SHP77 treated with DMSO at 0.1 percent for 48 hours (cell line): ENCODE data around the gene XAB2.
"Not testable (repeated sequence)": the region's sequence is repeated elsewhere in the genome, so short reads cannot be mapped to it uniquely, and the experiment has no call there.

Experiments
- DNase-seq: peaks from one replicate; lab custom pipeline; 2025; lab: John Stamatoyannopoulos, UW

XAB2 gene

DNA sequence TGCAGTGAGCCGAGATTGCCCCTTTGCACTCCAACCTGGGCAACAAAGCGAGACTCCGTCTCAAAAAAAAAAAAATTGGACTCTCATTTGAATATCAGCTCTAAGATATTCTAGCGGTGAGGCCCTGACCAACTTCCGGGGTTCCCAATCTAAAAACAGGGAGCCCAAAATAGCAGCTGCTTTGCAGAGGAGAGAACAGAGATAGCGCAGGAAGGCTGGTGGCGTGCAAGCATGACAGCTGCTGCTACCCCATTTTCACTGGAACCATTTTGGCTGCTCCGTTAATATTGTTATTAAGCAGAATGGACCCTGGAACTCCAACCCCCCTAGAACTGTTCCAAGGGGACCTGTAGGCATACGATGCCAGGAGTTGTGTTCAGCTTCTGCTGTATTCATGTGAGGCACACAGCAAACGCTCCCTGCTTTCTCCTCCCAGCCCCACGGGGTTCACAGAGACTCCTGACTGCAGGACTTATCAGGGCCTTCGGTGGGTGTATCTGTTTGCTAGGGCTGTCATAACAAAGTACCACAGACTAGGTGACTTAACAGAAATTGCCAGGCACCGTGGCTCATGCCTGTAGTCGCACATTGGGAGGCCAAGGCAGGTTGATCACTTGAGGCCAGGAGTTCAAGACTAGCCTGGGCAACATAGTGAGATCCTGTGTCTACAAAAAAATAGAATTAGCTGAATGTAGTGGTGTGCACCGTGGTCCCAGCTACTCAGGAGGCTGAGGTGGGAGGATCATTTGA is 19.1 kb upstream of the XAB2 start:
- no peak for DNase-seq

- DNase-seq, result no peak
These were observed 17.8 kb upstream of the XAB2 start for GRCh38 chr19:7647156-7647555.

DNA sequence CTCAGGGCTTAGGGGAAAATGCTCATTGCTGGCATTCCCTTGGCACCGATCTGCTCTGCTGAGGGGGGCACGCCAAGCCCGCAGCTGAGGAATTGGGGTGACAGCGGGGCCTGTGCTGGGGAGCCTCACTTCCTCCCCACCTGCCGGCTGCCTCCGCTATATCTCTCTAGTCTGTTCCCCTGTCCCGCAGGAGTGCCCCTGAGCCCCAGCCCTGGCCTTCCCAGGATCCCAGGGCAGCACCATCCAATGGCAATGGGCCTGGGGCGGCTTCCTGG is 17.0 kb upstream of the XAB2 start:
- DNase-seq, result no peak

GRCh38 chr19:7645656-7646425 is 16.5 kb upstream of the XAB2 start:
- no peak for DNase-seq

DNA sequence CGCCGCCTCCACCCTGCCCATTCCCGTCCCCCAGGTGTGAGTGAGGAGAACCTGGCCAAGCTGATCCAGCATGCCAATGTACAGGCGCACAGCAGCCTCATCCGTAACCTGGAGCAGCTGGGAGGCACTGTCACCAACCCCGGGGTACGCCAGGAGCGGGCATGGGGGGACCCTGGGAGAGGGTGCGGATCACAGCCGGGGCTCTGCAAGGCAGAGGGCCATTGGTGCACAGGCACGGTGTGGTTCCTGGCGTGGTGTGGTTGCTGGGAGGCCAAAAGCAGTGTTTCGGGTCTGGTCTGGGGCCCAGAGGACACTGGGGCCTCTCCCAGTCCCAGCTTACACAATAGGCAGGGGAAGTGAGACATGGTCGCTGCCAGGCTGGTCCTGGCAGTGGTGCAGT is 15.8 kb upstream of the XAB2 start:
- DNase-seq, result no peak

GRCh38 chr19:7644550-7644877 is 15.2 kb upstream of the XAB2 start:
- DNase-seq, result no peak

- DNase-seq, result not testable (repeated sequence)
These were observed 14.5 kb upstream of the XAB2 start for GRCh38 chr19:7643629-7644549.

- DNase-seq, result no peak
These were observed 13.7 kb upstream of the XAB2 start for GRCh38 chr19:7643031-7643415.

DNA sequence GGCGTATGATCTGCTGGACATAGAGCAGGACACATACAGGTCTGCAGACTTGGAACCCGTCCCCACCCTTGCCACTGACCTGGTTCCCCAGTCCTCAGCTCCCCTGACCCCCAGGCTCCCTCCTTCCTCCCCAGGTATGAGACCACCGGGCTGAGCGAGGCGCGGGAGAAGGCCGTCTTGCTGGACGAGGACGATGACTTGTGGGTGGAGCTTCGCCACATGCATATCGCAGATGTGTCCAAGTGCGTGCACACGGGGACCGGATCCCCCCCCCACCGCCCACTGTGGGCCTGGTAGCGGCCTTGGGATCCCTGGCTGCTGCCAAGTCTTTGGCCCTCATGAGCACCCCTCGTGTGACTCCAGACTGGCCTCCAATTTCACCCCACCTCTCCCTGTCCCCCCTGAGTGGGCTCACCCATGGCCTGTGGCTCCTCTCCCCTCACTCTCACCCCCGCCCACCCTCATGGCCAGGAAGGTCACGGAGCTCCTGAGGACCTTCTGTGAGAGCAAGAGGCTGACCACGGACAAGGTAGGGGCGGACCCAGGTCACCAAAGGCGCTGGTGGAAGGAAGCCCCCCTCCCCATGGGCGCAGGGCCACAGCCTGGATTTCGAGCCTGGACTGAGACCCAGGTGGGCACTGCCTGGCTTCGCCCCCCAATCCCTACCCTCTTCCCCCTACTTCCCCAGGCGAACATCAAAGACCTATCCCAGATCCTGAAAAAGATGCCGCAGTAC is 13.1 kb upstream of the XAB2 start:
- no peak for DNase-seq

DNA sequence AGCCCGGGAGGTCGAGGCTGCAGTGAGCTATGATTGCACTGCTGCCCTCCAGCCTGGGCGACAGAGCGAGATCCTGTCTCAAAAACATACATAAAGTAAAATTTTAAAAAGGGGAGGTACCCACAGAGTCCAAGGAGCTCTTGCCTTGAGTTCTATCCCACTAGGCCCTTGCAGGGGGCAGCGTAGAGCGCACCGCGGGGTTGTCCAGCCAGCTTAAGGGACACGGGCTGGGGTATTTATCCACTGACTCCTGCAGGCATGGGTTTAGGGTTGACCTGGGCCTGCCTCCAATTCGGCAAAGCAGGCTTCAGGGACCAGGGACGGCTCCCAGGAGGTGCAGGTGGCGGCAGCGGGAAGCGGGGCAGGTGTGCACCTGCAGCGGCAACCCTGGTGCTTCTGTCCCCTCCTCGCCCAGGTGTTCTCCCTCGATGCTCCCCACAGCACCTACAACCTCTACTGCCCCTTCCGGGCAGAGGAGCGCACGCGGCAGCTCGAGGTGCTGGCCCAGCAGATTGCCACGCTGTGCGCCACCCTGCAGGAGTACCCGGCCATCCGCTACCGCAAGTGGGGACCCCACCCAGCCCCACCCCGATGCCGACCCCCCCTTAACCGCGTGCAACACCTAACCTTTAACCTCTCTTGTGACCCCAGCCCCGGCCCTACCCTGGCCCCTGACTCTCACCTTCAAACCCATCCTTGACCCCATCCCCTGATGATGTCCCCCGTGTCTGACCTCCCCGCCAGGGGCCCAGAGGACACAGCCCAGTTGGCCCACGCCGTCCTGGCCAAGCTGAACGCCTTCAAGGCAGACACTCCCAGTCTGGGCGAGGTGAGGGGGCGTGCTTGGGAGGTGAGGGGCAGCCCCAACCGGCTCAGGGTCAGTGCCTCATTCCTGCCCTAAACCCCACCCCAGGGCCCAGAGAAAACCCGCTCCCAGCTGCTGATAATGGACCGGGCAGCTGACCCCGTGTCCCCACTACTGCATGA is 12.2 kb upstream of the XAB2 start:
- no peak for DNase-seq

DNA sequence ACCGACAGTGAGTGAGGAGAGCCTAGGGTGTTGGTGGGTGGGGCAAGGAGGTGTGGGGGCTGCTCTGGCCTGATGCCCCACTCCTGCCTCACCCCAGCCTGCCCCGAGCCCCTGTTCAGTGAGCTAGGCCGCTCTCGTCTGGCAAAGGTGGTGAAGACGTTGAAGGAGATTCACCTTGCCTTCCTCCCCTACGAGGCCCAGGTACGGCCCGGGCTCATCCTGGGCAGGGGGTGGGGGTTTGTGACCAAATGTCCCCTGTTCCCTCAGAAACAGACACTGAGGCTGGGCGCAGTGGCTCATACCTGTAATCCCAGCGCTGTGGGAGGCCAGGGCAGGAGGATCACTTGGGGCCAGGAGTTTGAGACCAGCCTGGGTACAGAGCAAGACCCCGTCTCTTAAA is 11.5 kb upstream of the XAB2 start:
- no peak for DNase-seq

DNA sequence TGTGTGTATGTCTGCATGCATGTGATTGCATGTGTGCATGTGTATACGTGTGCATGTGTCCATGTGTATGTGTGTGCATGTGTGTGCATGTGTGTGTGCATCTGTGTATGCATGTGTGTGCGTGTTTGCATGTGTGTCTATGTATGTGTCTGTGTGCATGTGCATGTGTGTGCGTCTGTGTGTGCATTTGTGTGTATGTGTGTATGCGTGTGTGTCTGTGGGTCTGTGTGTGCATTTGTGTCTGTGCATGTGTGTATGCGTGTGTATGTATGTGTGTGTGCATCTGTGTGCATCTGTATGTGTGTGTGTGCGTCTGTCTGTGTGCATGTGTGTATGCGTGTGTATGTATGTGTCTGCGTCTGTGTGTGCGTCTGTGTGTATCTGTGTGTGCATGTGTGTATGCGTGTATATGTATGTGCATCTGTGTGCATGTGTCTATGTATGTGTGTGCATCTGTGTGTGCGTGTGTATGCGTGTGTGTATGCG is 10.6 kb upstream of the XAB2 start:
- no peak for DNase-seq

DNA sequence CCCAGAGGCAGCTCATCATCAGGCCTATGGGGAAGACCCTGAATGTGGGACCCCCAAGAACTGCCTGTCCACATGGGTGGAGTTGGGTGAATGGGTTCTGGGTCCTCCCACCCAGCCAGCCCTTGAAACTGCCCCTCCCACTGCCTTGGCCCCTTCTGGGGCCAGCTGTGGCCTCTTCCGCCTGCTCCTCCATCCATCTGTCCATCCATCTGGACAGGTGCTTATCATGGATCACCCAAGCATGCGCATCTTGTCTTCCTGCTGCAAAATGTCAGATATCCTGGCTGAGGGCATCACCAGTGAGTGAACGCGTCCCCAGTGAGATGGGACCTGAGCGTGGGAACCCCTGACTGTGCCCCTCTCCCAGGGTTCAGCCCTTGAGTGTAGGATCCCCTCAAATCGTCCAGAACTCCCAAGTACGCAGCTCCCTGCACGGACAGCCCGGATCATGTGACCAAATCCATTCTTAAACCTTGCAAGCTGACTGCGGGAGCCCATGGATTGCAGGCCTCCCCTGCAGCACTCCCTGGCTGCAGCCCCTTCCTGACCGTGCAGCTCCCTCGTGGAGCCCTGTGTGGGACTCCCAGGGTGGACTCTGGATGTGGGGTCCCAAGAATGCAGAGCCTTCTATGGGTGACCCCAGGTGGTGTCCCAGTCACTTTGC is 9.6 kb upstream of the XAB2 start:
- DNase-seq, result no peak

- DNase-seq, result no peak
These were observed 8.3 kb upstream of the XAB2 start for GRCh38 chr19:7637374-7638256.

DNA sequence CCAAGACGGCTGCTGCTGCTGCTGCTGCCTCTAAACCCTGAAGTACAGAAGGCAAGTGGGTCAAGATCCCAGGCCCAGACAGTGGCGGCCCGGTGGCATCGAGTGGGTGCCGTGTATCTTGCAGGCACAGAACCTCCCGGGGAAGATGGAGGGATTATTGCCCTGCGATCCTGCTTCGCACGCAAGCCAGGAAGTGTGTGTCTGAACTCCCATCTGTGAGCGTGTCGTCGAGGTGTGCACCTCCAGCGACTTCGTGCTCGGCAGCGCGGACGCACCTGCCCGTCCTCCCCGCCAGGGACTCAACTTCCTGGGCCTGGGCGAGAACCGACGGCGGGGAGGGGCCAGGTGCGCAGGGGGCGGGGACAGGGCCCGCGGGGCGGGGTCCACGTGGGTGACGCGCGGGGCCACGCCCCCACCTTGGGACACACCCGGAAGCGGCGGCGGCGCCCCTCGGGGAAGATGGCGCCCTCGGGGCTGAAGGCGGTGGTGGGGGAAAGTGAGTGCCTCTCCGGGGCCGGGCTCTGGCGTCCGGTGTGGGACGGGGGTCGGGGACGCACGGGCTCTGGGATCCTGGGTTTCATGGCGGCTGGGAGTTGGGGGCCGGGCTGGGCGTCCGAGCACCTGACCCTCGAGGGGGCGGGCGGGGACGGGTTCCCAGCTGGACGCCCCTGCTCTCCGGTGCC is 7.5 kb upstream of the XAB2 start, which contains the start of gene STXBP2:
Gene STXBP2, plus strand, starts transcription at position 420 of the 683 bp plus-strand sequence. Its CDS starts 40 bp downstream, at position 460.
- peak; percentile 9 for DNase-seq

DNA sequence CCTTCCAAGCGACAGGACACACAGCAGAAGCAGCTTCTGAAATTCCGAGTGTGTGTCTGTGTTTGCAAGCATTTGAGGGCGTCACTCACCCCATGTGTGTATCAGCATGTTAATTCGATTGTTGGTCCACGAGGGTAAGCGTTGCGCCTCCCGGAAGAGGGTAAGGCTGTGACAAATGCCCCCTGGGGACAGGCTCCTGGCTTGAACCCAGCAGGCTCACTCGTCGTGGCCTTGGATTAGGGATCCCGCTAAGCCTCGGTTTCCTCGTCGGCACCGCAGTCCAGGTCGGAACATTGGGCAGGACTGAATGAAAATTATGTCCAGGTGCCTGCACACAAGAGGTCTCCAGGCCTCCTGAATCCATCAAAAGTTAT is 7.0 kb upstream of the XAB2 start:
- no peak for DNase-seq

DNA sequence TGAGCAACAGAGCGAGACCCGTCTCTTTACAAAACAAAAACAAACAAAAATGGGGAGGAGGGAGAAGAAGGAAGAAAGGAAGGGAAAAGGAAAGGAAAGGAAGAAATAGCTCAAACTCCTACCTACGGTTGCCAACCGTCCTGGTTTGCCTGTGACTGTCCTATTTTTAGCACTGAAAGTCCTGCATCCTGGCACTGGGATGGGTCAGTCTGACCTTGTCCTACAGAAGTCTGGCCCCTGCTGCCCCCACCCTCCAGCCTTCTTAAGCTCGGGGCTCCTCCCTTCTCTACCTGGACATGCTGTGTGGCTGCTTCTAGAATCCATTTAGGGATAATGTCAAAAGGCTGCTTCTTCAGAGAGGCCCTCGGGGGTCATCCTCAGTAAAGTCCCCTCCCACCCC is 6.3 kb upstream of the XAB2 start:
- DNase-seq, result no peak

DNA sequence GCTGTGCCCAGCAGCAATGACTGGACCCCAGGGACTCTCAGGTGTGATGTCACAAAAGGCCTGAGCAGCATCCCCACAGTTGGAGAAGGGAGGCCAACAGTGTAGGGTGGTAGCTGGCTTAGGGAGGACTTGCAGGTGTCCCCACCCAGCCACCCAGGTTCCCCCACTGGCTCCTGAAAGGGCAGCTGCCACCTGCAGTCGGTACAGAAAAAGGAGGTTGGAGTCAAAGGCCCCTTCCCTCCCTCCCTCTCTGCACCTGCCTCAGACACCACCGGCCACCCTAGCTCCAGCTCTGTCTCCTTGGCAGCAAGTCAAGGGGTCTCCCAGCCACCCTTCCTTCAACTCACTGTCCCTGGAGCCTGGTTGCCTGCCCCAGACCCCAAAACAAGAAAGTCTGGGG is 4.4 kb upstream of the XAB2 start, which contains the start of gene PCP2:
Gene PCP2, minus strand, starts transcription at position 22 of the 400 bp plus-strand sequence. CDS start 262 bp downstream, outside the sequence.
- DNase-seq, result no peak
